GM12878 (cell line): ENCODE measurements around the gene MAGI2. TPM values are rescaled to one million over a fixed set of nuclear protein-coding genes. Genes with fewer than 3 reads are reported as not detected.

ENCODE experiments used
- ATAC-seq: fragments of 200-7000 bp; cut with Tn5 transposase; 3 replicates; pipeline ENCODE4 v1.9.1; 2020; ENCODE audit warnings: mild to moderate bottlenecking, moderate library complexity
- BruUV-seq: library from RNA; stranded (reverse); fragments of 400-500 nt; replicated peaks from 2 replicates; lab custom pipeline; 2021; lab: Mats Ljungman, UMichigan
- CTCF ChIA-PET: fragments of 300-600 bp; sonication (Branson Sonifier 250); formaldehyde crosslinking; extraction: SDS; loops from one replicate; lab custom pipeline; 2021; ENCODE audit warnings: inconsistent platforms; lab: Yijun Ruan, JAX
- POLR2A ChIA-PET: fragments of 350-600 bp; formaldehyde crosslinking; extraction: SDS; loops from one replicate; lab custom pipeline; 2021; ENCODE audit warnings: inconsistent platforms; lab: Charles Lee
- RAD21 ChIA-PET: fragments of 300-600 bp; sonication (Branson Sonifier 250); formaldehyde crosslinking; loops from one replicate; lab custom pipeline; 2023; ENCODE audit warnings: antibody characterized with exemption; ENCODE audit not compliant: unreplicated experiment; lab: Charles Lee
- SMC1A ChIA-PET: fragments of 300-600 bp; sonication (Branson Sonifier 250); formaldehyde crosslinking; loops from one replicate; lab custom pipeline; 2023; ENCODE audit not compliant: unreplicated experiment, uncharacterized antibody; lab: Charles Lee
- DNase-seq: peaks from one replicate; pipeline ENCODE4 v3.0.0-alpha.2; 2011; ENCODE audit warnings: low read depth, low spot score
- FAIRE-seq: peaks from 3 replicates; lab custom pipeline; 2011; peaks lifted over from hg19 to GRCh38; lab: Jason Lieb, UNC
- H2AFZ ChIP-seq: 2 replicates; pipeline ENCODE4 v1.6.0; 2011; ENCODE audit warnings: low read depth, low read length, control low read depth; ENCODE audit not compliant: control insufficient read depth
- H3K27ac ChIP-seq: 2 replicates; pipeline ENCODE4 v1.5.1; 2011; ENCODE audit warnings: control low read depth; ENCODE audit not compliant: control insufficient read depth, insufficient read depth
- H3K27me3 ChIP-seq, 2 experiments: replicated peaks in 1 of 2; 2 replicates each; pipeline versions ENCODE4 v1.6.0 to v1.6.1; 2011; ENCODE audit warnings: low read length in 1 of 2; ENCODE audit not compliant: control insufficient read depth in 2 of 2, insufficient read depth in 2 of 2
- H3K36me3 ChIP-seq, 2 experiments: 2 replicates each; pipeline ENCODE4 v1.5.1; 2011; ENCODE audit warnings: low read length in 1 of 2; ENCODE audit not compliant: control insufficient read depth in 2 of 2, insufficient read depth in 2 of 2
- H3K4me1 ChIP-seq: 2 replicates; pipeline ENCODE4 v1.6.1; 2011; ENCODE audit warnings: mild to moderate bottlenecking, low read length, moderate library complexity, mixed read lengths; ENCODE audit not compliant: control insufficient read depth, insufficient read depth
- H3K4me2 ChIP-seq: 2 replicates; pipeline ENCODE4 v1.6.0; 2011; ENCODE audit warnings: control low read depth; ENCODE audit not compliant: control insufficient read depth, insufficient read depth
- H3K4me3 ChIP-seq: fragments of 200-600 bp; sonication (generic); 2 replicates; pipeline ENCODE4 v1.5.1; 2016
- H3K79me2 ChIP-seq: 2 replicates; pipeline ENCODE4 v1.6.0; 2011; ENCODE audit warnings: low read length; ENCODE audit not compliant: control insufficient read depth, insufficient read depth
- H3K9ac ChIP-seq: 2 replicates; pipeline ENCODE4 v1.8.0; 2011; ENCODE audit warnings: low read length, control low read depth, mixed read lengths; ENCODE audit not compliant: control insufficient read depth, insufficient read depth
- H3K9me3 ChIP-seq: replicated peaks from 3 replicates; pipeline ENCODE4 v1.5.1; 2011; ENCODE audit warnings: mild to moderate bottlenecking, low read length; ENCODE audit not compliant: control insufficient read depth, insufficient read depth
- H4K20me1 ChIP-seq: 2 replicates; pipeline ENCODE4 v1.6.0; 2011; ENCODE audit not compliant: control insufficient read depth, insufficient read depth
- BHLHE40 ChIP-seq, 2 experiments: fragments of 450-650 bp in 1 of 2; IDR thresholded peaks; 2 replicates each; pipeline ENCODE4 v1.6.1; 2011 to 2017; ENCODE audit warnings: low read depth in 2 of 2, borderline replicate concordance in 1 of 2, improper control_type of control experiment in 1 of 2, low read length in 1 of 2, mild to moderate bottlenecking in 1 of 2
- CHD4 ChIP-seq: fragments of 200-600 bp; sonication (generic); IDR thresholded peaks from 2 replicates; pipeline ENCODE4 v1.6.1; 2016; ENCODE audit warnings: mild to moderate bottlenecking
- CREM ChIP-seq: IDR thresholded peaks from 2 replicates; pipeline ENCODE4 v1.6.1; 2014; ENCODE audit warnings: antibody characterized with exemption, low read depth
- LARP7 ChIP-seq: fragments of 450-650 bp; IDR thresholded peaks from 2 replicates; pipeline ENCODE4 v1.6.1; 2017; ENCODE audit warnings: mild to moderate bottlenecking
- MEF2B ChIP-seq: fragments of 450-650 bp; IDR thresholded peaks from 2 replicates; pipeline ENCODE4 v1.6.1; 2018; ENCODE audit warnings: mild to moderate bottlenecking, moderate library complexity; ENCODE audit not compliant: partially characterized antibody, poor library complexity, severe bottlenecking
- MTA2 ChIP-seq: fragments of 450-650 bp; IDR thresholded peaks from 2 replicates; pipeline ENCODE4 v1.6.1; 2016; ENCODE audit warnings: low read depth, mild to moderate bottlenecking, moderate library complexity
- MYC ChIP-seq: IDR thresholded peaks from 2 replicates; pipeline ENCODE4 v1.6.1; 2011; ENCODE audit warnings: mild to moderate bottlenecking, low read length, moderate library complexity, inconsistent platforms; ENCODE audit not compliant: insufficient read depth, insufficient replicate concordance, insufficient read length, severe bottlenecking
- NBN ChIP-seq: fragments of 450-650 bp; IDR thresholded peaks from 2 replicates; pipeline ENCODE4 v1.6.1; 2016
- NFYB ChIP-seq: IDR thresholded peaks from 2 replicates; pipeline ENCODE4 v1.6.1; 2011; ENCODE audit warnings: low read depth, mild to moderate bottlenecking, low read length, improper control_type of control experiment, moderate library complexity; ENCODE audit not compliant: insufficient read depth
- NR2F1 ChIP-seq: fragments of 450-650 bp; conservative IDR thresholded peaks from 2 replicates; pipeline ENCODE4 v1.6.1; 2017; ENCODE audit warnings: mild to moderate bottlenecking
- PML ChIP-seq: IDR thresholded peaks from 2 replicates; pipeline ENCODE4 v1.6.1; 2012; ENCODE audit warnings: low read length, inconsistent platforms
- RAD51 ChIP-seq: fragments of 450-650 bp; IDR thresholded peaks from 2 replicates; pipeline ENCODE4 v1.6.1; 2016; ENCODE audit warnings: moderate library complexity, mild to moderate bottlenecking, inconsistent platforms
- SPI1 ChIP-seq: IDR thresholded peaks from 2 replicates; pipeline ENCODE4 v1.6.1; 2011; ENCODE audit warnings: low read depth, mild to moderate bottlenecking, low read length, moderate library complexity, borderline replicate concordance; ENCODE audit not compliant: insufficient read depth
- USF1 ChIP-seq: IDR thresholded peaks from 2 replicates; pipeline ENCODE4 v1.6.1; 2011; ENCODE audit warnings: borderline replicate concordance, low read depth, mild to moderate bottlenecking, moderate library complexity, mixed read lengths, low read length; ENCODE audit not compliant: insufficient read depth; ENCODE audit errors: extremely low read length
- ZNF384 ChIP-seq: IDR thresholded peaks from 2 replicates; pipeline ENCODE4 v1.6.1; 2012; ENCODE audit warnings: low read depth, mild to moderate bottlenecking, low read length, improper control_type of control experiment, borderline replicate concordance
- ZSCAN29 ChIP-seq: fragments of 450-650 bp; IDR thresholded peaks from 2 replicates; pipeline ENCODE4 v1.6.1; 2017; ENCODE audit warnings: mild to moderate bottlenecking, moderate library complexity
- WGBS: methylation state at CpG from one replicate; pipeline ENCODE4 v1.1.6; 2016; ENCODE audit warnings: low lambda C conversion rate; ENCODE audit not compliant: insufficient replicate concordance, insufficient coverage; ENCODE audit errors: missing lambda C conversion rate; 5-methylcytosine and 5-hydroxymethylcytosine counted together
- in situ Hi-C: fragments of 300-500 bp; cut with MboI; formaldehyde crosslinking; loops from 9 replicates; pipeline ENCODE4 v1.14.3; 2018; ENCODE audit warnings: mixed read lengths
- intact Hi-C: fragments of 100-400 bp; cut with micrococcal nuclease; formaldehyde crosslinking; loops from one replicate; pipeline ENCODE4 v1.14.2; 2022; ENCODE audit not compliant: unreplicated experiment
- polyA plus RNA-seq, 11 experiments: library from polyadenylated mRNA; depleted of rRNA in 4 of 11; unstranded in 6 of 11; stranded (reverse) in 5 of 11; fragments of >200 nt; fragmentation: Nextera tagmentation in 4 of 11; fragmentation: Illumina TruSeq in 1 of 11; extraction: Ambion mirVana in 4 of 11; extraction: Trizol in 1 of 11; gene quantifications; 1 replicate in 1 of 11; 2 replicates in 10 of 11; pipeline versions ENCODE4 v1.2.1 to v1.2.3, GENCODE V29; 2011 to 2016; ENCODE audit warnings: inconsistent platforms in 2 of 11, missing spikeins in 2 of 11, low read depth in 1 of 11
- total RNA-seq, 4 experiments: library from RNA; depleted of rRNA in 3 of 4; stranded (reverse); fragments of >200 nt in 3 of 4; fragmentation: Illumina TruSeq in 1 of 4; extraction: Trizol in 1 of 4; gene quantifications; 2 replicates each; pipeline versions ENCODE4 v1.2.1 to v1.2.3, GENCODE V29; 2013 to 2021

Gene MAGI2
- total and polyA plus RNA-seq, 10 of the 15 experiments (the other 5 are each of a cell fraction or from before 2014, with no cell fraction given): 0.01 to 0.31 (median 0.05) TPM; not detected in 2

DNA sequence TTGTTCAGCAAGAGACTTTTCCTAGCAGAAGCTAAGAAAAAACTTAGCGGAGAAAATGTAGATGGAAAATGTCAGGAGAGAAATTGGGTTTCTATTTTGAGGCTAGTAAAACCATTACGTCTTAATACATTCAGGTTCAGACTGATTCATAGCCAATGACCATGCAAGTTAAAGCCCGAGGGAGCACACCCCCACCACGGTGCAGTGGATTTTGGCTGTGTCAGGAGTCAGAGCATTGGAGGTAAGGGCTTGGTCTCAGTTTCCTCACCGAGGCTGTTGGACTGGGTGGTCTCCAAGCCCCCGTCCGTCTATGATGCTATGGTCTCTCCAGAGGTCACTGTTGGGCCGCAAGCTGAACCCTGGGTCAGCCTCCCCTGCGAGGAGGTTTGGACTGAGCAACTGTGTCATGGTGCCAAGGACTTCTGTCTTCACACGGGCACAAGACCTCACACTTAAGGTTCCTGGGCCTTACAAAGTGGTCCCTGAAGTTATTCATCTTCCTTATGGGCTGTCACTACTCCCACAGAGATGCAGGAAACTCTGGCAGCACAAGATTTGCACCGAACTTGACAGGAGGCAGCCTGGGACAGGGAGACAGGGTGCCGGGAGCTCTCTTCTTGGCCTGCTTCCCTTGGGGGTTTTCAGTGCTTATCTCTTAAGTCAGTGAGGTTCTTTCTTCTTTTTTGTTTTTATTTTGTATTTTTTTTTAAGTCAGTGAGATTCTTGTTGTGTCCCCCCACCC, 1468.1 kb downstream of the MAGI2 start:
- Histone ChIP-seq H2AFZ (no peak overlapping the region), H3K27ac (no peak overlapping the region), H4K20me1 (no peaks in the 10 kb centered on the region), H3K9ac (no peak overlapping the region), H3K9me3 (no peaks in the 10 kb centered on the region), H3K27me3 (no peaks in the 10 kb centered on the region; a peak in 1 of 4 replicates), H3K4me1 (no peaks in the 10 kb centered on the region), H3K79me2 (no peaks in the 10 kb centered on the region), H3K4me2 (no peak overlapping the region), H3K36me3 (no peaks in the 10 kb centered on the region), H3K4me3 (no peak overlapping the region)
- ATAC-seq (no peak), FAIRE-seq (no peak), DNase-seq (no peak)
- no peak for TF ChIP-seq CREM
- TF ChIP-seq USF1: no peak
- TF ChIP-seq MYC: no peak
- no peak for TF ChIP-seq MTA2
- no peak for TF ChIP-seq MEF2B
- TF ChIP-seq NFYB: no peak
- TF ChIP-seq NR2F1: no peak
- no peak for TF ChIP-seq ZSCAN29
- TF ChIP-seq LARP7: no peak
- TF ChIP-seq RAD51: no peak
- TF ChIP-seq BHLHE40 (IDR thresholded peaks at IDR 0.05; ENCODE audit: borderline replicate concordance in 1 of 2, low read depth in 2 of 2, low read length in 1 of 2): no peak
- TF ChIP-seq ZNF384: no peak
- TF ChIP-seq SPI1: no peak
- no peak for TF ChIP-seq NBN
- no peak for TF ChIP-seq CHD4
- no peak for TF ChIP-seq PML
- no TSS peak for BruUV-seq
- ChIA-PET POLR2A (no interaction called here), RAD21 (no interaction called here), CTCF (interaction anchor here (1.1 kb wide), 1 partner anchor 29 kb away, joined by 3 read pairs; no protein-coding TSS in a partner anchor), SMC1A (no interaction called here)
- in situ Hi-C loops (no loop called here), intact Hi-C loops (no loop called here)
- 45% methylated on average over 12 of the region's 12 CpGs for WGBS
